Loucy (cell line): ENCODE measurements around the gene CDC73.

ENCODE experiments used
- EZH2phosphoT487 ChIP-seq: fragments of 200-600 bp; IDR thresholded peaks from 2 replicates; pipeline ENCODE4 v1.6.1; 2018; ENCODE audit warnings: antibody characterized with exemption, mild to moderate bottlenecking, moderate library complexity, borderline replicate concordance
- TF ChIP-seq, protein P1 (sequence below): fragments of 200-600 bp; sonication (generic); conservative IDR thresholded peaks from 2 replicates; pipeline ENCODE4 v1.5.1; 2014; ENCODE audit warnings: mild to moderate bottlenecking, antibody characterized with exemption, low read length

DNA sequence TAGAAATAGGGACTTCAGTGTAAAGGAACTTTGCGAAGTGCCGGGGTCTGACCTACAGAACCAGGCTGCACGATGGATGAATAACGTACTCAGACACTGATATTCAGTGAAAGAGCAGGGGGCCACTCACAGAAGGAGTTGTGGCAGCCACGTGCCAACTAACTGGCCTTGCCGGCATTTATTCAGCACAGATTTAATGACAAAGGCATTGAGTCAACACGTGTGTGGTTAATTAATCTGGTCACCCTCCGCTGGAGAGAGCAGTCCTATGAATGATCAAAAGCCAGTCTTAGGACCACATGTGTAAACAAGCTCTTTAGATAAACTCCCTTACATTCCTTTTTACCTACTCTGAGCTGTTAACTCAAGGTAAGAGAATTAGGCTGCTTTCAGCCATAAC lies 70.8 kb downstream of the CDC73 start:
- TF ChIP-seq, protein P1, sequence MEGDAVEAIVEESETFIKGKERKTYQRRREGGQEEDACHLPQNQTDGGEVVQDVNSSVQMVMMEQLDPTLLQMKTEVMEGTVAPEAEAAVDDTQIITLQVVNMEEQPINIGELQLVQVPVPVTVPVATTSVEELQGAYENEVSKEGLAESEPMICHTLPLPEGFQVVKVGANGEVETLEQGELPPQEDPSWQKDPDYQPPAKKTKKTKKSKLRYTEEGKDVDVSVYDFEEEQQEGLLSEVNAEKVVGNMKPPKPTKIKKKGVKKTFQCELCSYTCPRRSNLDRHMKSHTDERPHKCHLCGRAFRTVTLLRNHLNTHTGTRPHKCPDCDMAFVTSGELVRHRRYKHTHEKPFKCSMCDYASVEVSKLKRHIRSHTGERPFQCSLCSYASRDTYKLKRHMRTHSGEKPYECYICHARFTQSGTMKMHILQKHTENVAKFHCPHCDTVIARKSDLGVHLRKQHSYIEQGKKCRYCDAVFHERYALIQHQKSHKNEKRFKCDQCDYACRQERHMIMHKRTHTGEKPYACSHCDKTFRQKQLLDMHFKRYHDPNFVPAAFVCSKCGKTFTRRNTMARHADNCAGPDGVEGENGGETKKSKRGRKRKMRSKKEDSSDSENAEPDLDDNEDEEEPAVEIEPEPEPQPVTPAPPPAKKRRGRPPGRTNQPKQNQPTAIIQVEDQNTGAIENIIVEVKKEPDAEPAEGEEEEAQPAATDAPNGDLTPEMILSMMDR: no peak
- no peak for TF ChIP-seq EZH2phosphoT487
